Forelimb muscle (tissue), 1 donor: ENCODE results near the gene CBFA2T2. TPM values are rescaled to one million over a fixed set of nuclear protein-coding genes. Genes with fewer than 3 reads are reported as not detected.
A peak's percentile ranks its signal among the peaks of the same experiment; 100 is the strongest.
"Not testable (repeated sequence)": the region's sequence is repeated elsewhere in the genome, so short reads cannot be mapped to it uniquely, and the experiment has no call there.

ENCODE experiments used
- DNase-seq: peaks from one replicate; pipeline ENCODE4 v3.0.0-alpha.2; 2013; ENCODE audit warnings: low read depth
- polyA plus RNA-seq: library from polyadenylated mRNA; unstranded; fragments of 120-200 nt; gene quantifications from one replicate; pipeline ENCODE4 v1.2.1, GENCODE V29; 2013; ENCODE audit not compliant: insufficient read length

Gene CBFA2T2
- polyA plus RNA-seq, 1 donor: 17.5 TPM

DNA sequence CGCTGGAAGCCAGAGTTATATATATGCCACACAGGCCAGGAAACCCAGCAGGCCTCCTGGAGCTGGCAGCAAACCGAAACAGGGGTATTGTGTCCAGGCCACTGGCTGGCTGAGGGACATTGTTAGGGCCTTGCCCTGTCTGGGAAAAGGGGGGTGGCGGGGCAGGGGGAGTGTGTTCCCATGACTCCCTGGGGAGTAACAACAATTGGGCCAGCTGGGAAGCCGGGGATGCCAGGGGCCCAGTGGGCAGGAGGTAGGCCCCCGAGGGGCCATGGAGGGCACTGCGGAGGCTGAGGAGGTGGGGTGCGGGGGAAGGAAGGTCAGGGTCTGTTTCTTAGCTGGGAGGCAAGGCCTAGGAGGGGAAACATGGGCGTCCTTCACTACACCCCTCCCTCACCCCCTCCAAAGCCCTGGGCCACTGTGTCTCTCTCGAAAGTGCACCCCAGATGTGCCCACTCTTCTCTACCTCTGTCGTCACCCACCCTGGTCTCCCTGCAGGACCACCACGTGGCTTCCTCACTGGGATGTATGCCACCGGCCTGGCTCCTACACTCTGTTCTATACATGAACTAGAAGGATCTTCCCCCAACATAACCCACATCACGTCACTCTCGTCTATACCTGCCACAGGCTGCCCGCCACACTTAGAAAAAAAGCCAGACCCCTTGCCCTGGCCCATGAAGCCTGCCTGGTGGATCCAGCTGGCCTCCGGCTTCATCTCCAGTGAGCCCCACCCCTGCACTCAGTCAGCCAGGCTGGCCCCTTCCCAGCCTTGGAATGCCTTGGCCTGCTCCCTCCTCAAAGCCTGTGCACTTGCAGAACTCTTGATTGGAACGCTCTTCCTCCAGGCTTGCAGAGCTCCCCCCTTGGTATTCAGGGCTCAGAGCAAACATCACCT, 204.1 kb downstream of the CBFA2T2 start:
- DNase-seq: no peak

GRCh38 chr20:33694639-33695012, 204.7 kb downstream of the CBFA2T2 start:
- DNase-seq: no peak

DNA sequence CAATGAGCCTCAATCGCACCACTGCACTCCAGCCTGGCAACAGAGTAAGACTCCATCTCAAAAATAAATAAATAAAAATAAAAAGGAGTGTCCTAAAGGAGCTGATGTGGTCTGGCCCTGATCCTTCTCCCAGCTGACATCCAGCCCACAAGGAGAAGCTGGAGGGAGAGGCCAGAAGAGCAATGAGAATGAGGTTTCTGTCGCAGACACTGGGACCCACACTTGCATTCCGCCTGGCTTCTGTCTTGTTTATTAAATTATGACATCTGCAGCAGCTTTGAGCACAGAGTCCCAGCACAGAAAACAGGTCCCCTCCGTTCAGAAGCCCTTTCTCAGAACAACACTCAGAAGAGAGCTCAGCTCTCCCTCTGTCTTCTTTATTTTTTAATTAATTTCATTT, 206.6 kb downstream of the CBFA2T2 start:
- no peak for DNase-seq

DNA sequence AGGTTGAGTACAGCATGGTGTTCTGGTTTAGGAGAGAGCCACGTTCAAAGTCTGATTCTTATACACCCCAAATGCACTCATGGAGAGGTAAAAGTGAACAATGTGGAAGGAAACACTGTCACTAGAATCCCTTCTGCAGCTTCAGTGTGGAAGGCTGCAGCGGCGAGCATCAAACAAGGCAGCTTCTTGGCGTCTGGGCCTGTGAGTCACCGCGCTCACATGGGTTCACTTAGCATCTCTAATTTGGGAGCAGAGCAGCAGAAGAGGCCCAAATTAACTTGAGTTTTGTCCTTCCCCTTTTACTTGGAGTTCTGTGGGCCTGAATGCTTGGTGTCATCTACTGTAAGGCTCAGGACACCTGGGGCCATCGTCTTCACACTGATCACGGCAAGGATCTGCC, 207.2 kb downstream of the CBFA2T2 start:
- peak; percentile 48 for DNase-seq

- not testable (repeated sequence) for DNase-seq
Measured at GRCh38 chr20:33698966-33699365, 209.1 kb downstream of the CBFA2T2 start.

Other genes with a start within 250 kb of the CBFA2T2 start
- gene BPIFB1, start 206.9 kb upstream of the CBFA2T2 start, polyA plus RNA-seq: not detected
- gene CDK5RAP1, start 88.6 kb upstream of the CBFA2T2 start, polyA plus RNA-seq: 23.0 TPM
- 37.6 TPM for gene SNTA1, start 46.3 kb upstream of the CBFA2T2 start, polyA plus RNA-seq
- 0.19 TPM for gene C20orf144, start 172.2 kb downstream of the CBFA2T2 start, polyA plus RNA-seq
- 0.33 TPM for gene ACTL10, start 176.8 kb downstream of the CBFA2T2 start, polyA plus RNA-seq
- gene NECAB3, start 184.3 kb downstream of the CBFA2T2 start, polyA plus RNA-seq: 29.9 TPM
- gene E2F1, start 196.3 kb downstream of the CBFA2T2 start, polyA plus RNA-seq: 9.6 TPM
- gene PXMP4, start 230.2 kb downstream of the CBFA2T2 start, polyA plus RNA-seq: 9.1 TPM
- gene ZNF341, start 241.9 kb downstream of the CBFA2T2 start, polyA plus RNA-seq: 2.8 TPM